Motor neuron (in vitro differentiated cells): ENCODE results near the gene UNC80. TPM values are rescaled to one million over a fixed set of nuclear protein-coding genes. Genes with fewer than 3 reads are reported as not detected.

Source experiments
- ATAC-seq, 8 experiments: fragments of 200-7000 bp; cut with Tn5 transposase; replicated peaks in 6 of 8; 2 replicates each; pipeline ENCODE4 v1.8.0; 2021; ENCODE audit warnings: mild to moderate bottlenecking in 8 of 8, moderate library complexity in 8 of 8
- H3K27ac ChIP-seq, 2 donors: fragments of 250-450 bp; sonication (Bioruptor Pico); 2 replicates each; pipeline ENCODE4 v1.9.0; 2021; ENCODE audit warnings: antibody characterized with exemption in 2 of 2, mild to moderate bottlenecking in 2 of 2, moderate library complexity in 1 of 2
- H3K4me1 ChIP-seq, 2 donors: fragments of 250-450 bp; sonication (Bioruptor Pico); replicated peaks in 1 of 2; 2 replicates each; pipeline ENCODE4 v1.6.1; 2021; ENCODE audit warnings: antibody characterized with exemption in 2 of 2, mild to moderate bottlenecking in 2 of 2, moderate library complexity in 1 of 2
- H3K4me3 ChIP-seq, 5 donors: fragments of 250-450 bp; sonication (Bioruptor Pico); 2 replicates each; pipeline ENCODE4 v1.9.0; 2021; ENCODE audit warnings: antibody characterized with exemption in 5 of 5, mild to moderate bottlenecking in 5 of 5, moderate library complexity in 4 of 5
- WGBS, 10 experiments: fragments of 450-650 bp; shearing (Covaris generic); methylation state at CpG; one replicate each; pipeline ENCODE4 v1.0.0; 2022; 5-methylcytosine and 5-hydroxymethylcytosine counted together
- in situ Hi-C, 9 experiments: fragments of 400-800 bp; cut with MboI; loops; one replicate each; pipeline ENCODE4 v1.15.0; 2021; ENCODE audit warnings: low sequenced_read_pairs in 9 of 9, low pct_unique_long_range_greater_than_20kb in 2 of 9; ENCODE audit not compliant: unreplicated experiment in 9 of 9
- total RNA-seq, 8 experiments: library from RNA; unstranded; fragments of 300-600 nt; gene quantifications; 2 replicates each; pipeline versions ENCODE4 v1.2.3 to v1.2.4, GENCODE V29; 2022

UNC80 gene
- total RNA-seq, 8 experiments from 2014 or later: 0.05 to 13.3 (median 9.1) TPM; not detected in 1

- WGBS, 10 experiments: 0 to 83% (median 56%) methylated on average over 1 to 2 of the region's 2 CpGs
- in situ Hi-C loops: loop anchor here in 2 of 9 experiments (25.0 kb wide), 1 partner anchor 196 kb away; no protein-coding TSS in a partner anchor
- Histone ChIP-seq H3K27ac (no peak overlapping the region), H3K4me1 (no peaks in the 10 kb centered on the region), H3K4me3 (no peak overlapping the region)
- no peak for ATAC-seq
Measured at GRCh38 chr2:209990838-209991237, 219.2 kb downstream of the UNC80 start.

GRCh38 chr2:209993968-209994367 is 222.3 kb downstream of the UNC80 start:
- H3K27ac ChIP-seq: no peak overlapping the region
- in situ Hi-C loops: loop anchor here in 2 of 9 experiments (25.0 kb wide), 1 partner anchor 193 kb away; no protein-coding TSS in a partner anchor

GRCh38 chr2:209998596-209998995 is 227.0 kb downstream of the UNC80 start:
- Histone ChIP-seq H3K27ac (no peak overlapping the region), H3K4me1 (peaks cover 9 to 11% of the 10 kb centered on the region in 2 donors), H3K4me3 (no peak overlapping the region)
- no peak for ATAC-seq
- in situ Hi-C loops: loop anchor here in 2 of 9 experiments (25.0 kb wide), 1 partner anchor 189 kb away; no protein-coding TSS in a partner anchor
- WGBS, 10 experiments: 0 to 80% (median 40%) methylated on average over 1 of the region's 1 CpG; no CpG with 5 or more reads in 3 of the 10 experiments

More at GRCh38 chr2:209993968-209994367, 222.3 kb downstream of the UNC80 start:
- 0 to 100% (median 87%) methylated on average over 1 to 5 of the region's 9 CpGs for WGBS, 10 experiments
- H3K4me3 ChIP-seq: no peak overlapping the region
- no peaks in the 10 kb centered on the region for H3K4me1 ChIP-seq
- ATAC-seq: no peak

- peaks cover 13 to 25% of the 10 kb centered on the region in 2 donors for H3K4me1 ChIP-seq
- H3K4me3 ChIP-seq: no peak overlapping the region
- ATAC-seq: no peak
- no peak overlapping the region for H3K27ac ChIP-seq
- in situ Hi-C loops: no loop called here
- WGBS, 10 experiments: 88 to 100% (median 93%) methylated on average over 1 to 10 of the region's 32 CpGs; no CpG with 5 or more reads in 7 of the 10 experiments
Measured at GRCh38 chr2:210000464-210001324, 229.1 kb downstream of the UNC80 start.

GRCh38 chr2:210002158-210003157 is 230.8 kb downstream of the UNC80 start, which contains the start of gene RPE:
Gene RPE (plus strand): TSS chr2:210002638. CDS start chr2:210002662, 24 bp downstream.
- WGBS, 10 experiments: 0 to 17% (median 2%) methylated on average over 2 to 25 of the region's 58 CpGs; no CpG with 5 or more reads in 1 of the 10 experiments
- in situ Hi-C loops: no loop called here
- peak within 1 kb of the TSS; percentile 63 to 91 (median 77) for H3K4me3 ChIP-seq
- ATAC-seq: peak; percentile 99 to 100 (median 100)
- peaks cover 13 to 25% of the 10 kb centered on the region in 2 donors for H3K4me1 ChIP-seq
- H3K27ac ChIP-seq: peak within 1 kb of the TSS; percentile 67 to 82

GRCh38 chr2:210003359-210003758 is 231.7 kb downstream of the UNC80 start:
- no peak for ATAC-seq
- H3K4me1 ChIP-seq: peaks cover 13 to 25% of the 10 kb centered on the region in 2 donors
- in situ Hi-C loops: no loop called here
- H3K4me3 ChIP-seq: peak overlapping the region; percentile 63 to 91 (median 77)
- H3K27ac ChIP-seq: no peak overlapping the region
- 0 to 29% (median 5%) methylated on average over 1 to 2 of the region's 2 CpGs; no CpG with 5 or more reads in 1 of the 10 experiments for WGBS, 10 experiments

GRCh38 chr2:210004881-210005280 is 233.2 kb downstream of the UNC80 start:
- no peak for ATAC-seq
- peaks cover 13 to 25% of the 10 kb centered on the region in 2 donors for H3K4me1 ChIP-seq
- H3K27ac ChIP-seq: no peak overlapping the region
- WGBS, 10 experiments: 33 to 91% (median 67%) methylated on average over 1 to 2 of the region's 2 CpGs; no CpG with 5 or more reads in 3 of the 10 experiments
- no peak overlapping the region for H3K4me3 ChIP-seq
- in situ Hi-C loops: no loop called here

GRCh38 chr2:210007895-210008294 is 236.3 kb downstream of the UNC80 start:
- peak in 4 of 8 experiments; percentile 40 to 81 (median 47) for ATAC-seq
- no peak overlapping the region for H3K27ac ChIP-seq

GRCh38 chr2:210009126-210009525 is 237.5 kb downstream of the UNC80 start:
- ATAC-seq: no peak
- no peak overlapping the region for H3K27ac ChIP-seq

More at GRCh38 chr2:210007895-210008294, 236.3 kb downstream of the UNC80 start:
- Histone ChIP-seq H3K4me1 (peaks cover 7 to 18% of the 10 kb centered on the region in 2 donors), H3K4me3 (no peak overlapping the region)
- in situ Hi-C loops: no loop called here
- whole genome bisulfite sequencing, 10 experiments: 83 to 100% (median 100%) methylated on average over 1 to 2 of the region's 2 CpGs; no CpG with 5 or more reads in 3 of the 10 experiments

GRCh38 chr2:210009896-210010295 is 238.3 kb downstream of the UNC80 start:
- Histone ChIP-seq H3K27ac (no peak overlapping the region), H3K4me1 (peaks cover 0 to 5% of the 10 kb centered on the region in 2 donors), H3K4me3 (no peak overlapping the region)
- ATAC-seq: no peak
- in situ Hi-C loops: no loop called here
- 80 to 100% (median 94%) methylated on average over 1 to 3 of the region's 3 CpGs; no CpG with 5 or more reads in 1 of the 10 experiments for WGBS, 10 experiments

More at GRCh38 chr2:210009126-210009525, 237.5 kb downstream of the UNC80 start:
- in situ Hi-C loops: no loop called here
- peaks cover 0 to 8% of the 10 kb centered on the region in 2 donors for H3K4me1 ChIP-seq
- H3K4me3 ChIP-seq: no peak overlapping the region
- WGBS, 10 experiments: 63 to 100% (median 78%) methylated on average over 3 to 6 of the region's 6 CpGs

- no peak for ATAC-seq
- Histone ChIP-seq H3K4me3 (no peak overlapping the region), H3K27ac (no peak overlapping the region), H3K4me1 (no peaks in the 10 kb centered on the region)
- in situ Hi-C loops: no loop called here
- 80 to 100% (median 100%) methylated on average over 1 of the region's 1 CpG; no CpG with 5 or more reads in 2 of the 10 experiments for WGBS, 10 experiments
Measured at GRCh38 chr2:210020138-210020537, 248.5 kb downstream of the UNC80 start.

GRCh38 chr2:210022824-210023223 is 251.2 kb downstream of the UNC80 start:
- H3K27ac ChIP-seq: no peak overlapping the region
- ATAC-seq: no peak

More at GRCh38 chr2:210022824-210023223, 251.2 kb downstream of the UNC80 start:
- H3K4me1 ChIP-seq: no peaks in the 10 kb centered on the region
- in situ Hi-C loops: no loop called here
- WGBS, 10 experiments: 67 to 100% (median 88%) methylated on average over 2 to 3 of the region's 3 CpGs; no CpG with 5 or more reads in 2 of the 10 experiments
- no peak overlapping the region for H3K4me3 ChIP-seq
